K562 (cell line): ENCODE results near the gene CBR4. TPM values are rescaled to one million over a fixed set of nuclear protein-coding genes. Genes with fewer than 3 reads are reported as not detected.
A peak's percentile ranks its signal among the peaks of the same experiment; 100 is the strongest.

Experiments used
- ARID1B ChIP-seq: fragments of 450-650 bp; IDR thresholded peaks from 2 replicates; pipeline ENCODE4 v1.6.1; 2016; ENCODE audit warnings: antibody characterized with exemption, mild to moderate bottlenecking, inconsistent platforms
- EP400 ChIP-seq: fragments of 450-650 bp; IDR thresholded peaks from 2 replicates; pipeline ENCODE4 v1.6.1; 2017; ENCODE audit warnings: antibody characterized with exemption, mild to moderate bottlenecking, moderate library complexity
- L3MBTL2 ChIP-seq: fragments of 450-650 bp; IDR thresholded peaks from 2 replicates; pipeline ENCODE4 v1.6.1; 2016; ENCODE audit warnings: mild to moderate bottlenecking, moderate library complexity
- LEF1 ChIP-seq: fragments of 450-650 bp; IDR thresholded peaks from 2 replicates; pipeline ENCODE4 v1.6.1; 2016; ENCODE audit warnings: mild to moderate bottlenecking
- MYC ChIP-seq, 2 experiments: fragments of 250-450 bp in 1 of 2; sonication (Bioruptor Pico) in 1 of 2; IDR thresholded peaks; 2 replicates each; pipeline versions ENCODE4 v1.5.1 to v1.6.1; 2012 to 2021; ENCODE audit warnings: low read depth in 2 of 2, borderline replicate concordance in 1 of 2, improper control_type of control experiment in 1 of 2, low read length in 1 of 2, mild to moderate bottlenecking in 1 of 2, moderate library complexity in 1 of 2
- TEAD4 ChIP-seq, 2 experiments: sonication (generic) in 1 of 2; formaldehyde crosslinking in 1 of 2; IDR thresholded peaks; 2 replicates each; pipeline versions ENCODE4 v1.6.1 to v1.8.0; 2012 to 2022; ENCODE audit warnings: borderline replicate concordance in 1 of 2, inconsistent platforms in 1 of 2, low read length in 1 of 2, mild to moderate bottlenecking in 1 of 2, missing genetic modification reagents in 1 of 2
- ZBTB1 ChIP-seq: sonication (generic); formaldehyde crosslinking; IDR thresholded peaks from 2 replicates; pipeline ENCODE4 v1.8.1; 2023; ENCODE audit warnings: missing genetic modification reagents, low read depth, mild to moderate bottlenecking, borderline replicate concordance
- polyA plus RNA-seq, 8 experiments: library from polyadenylated mRNA; depleted of rRNA in 4 of 8; stranded (reverse) in 5 of 8; unstranded in 3 of 8; fragments of >200 nt; fragmentation: Nextera tagmentation in 2 of 8; fragmentation: Illumina TruSeq in 1 of 8; extraction: Ambion mirVana in 2 of 8; extraction: Trizol in 1 of 8; gene quantifications; 2 replicates each; pipeline versions ENCODE4 v1.2.1 to v1.2.3, GENCODE V29; 2011 to 2014; ENCODE audit warnings: inconsistent platforms in 1 of 8, missing spikeins in 1 of 8
- total RNA-seq, 7 experiments: library from RNA; depleted of rRNA in 6 of 7; stranded (reverse); fragments of >200 nt in 6 of 7; fragmentation: Illumina TruSeq in 2 of 7; extraction: Trizol in 2 of 7; gene quantifications; 2 replicates each; pipeline versions ENCODE4 v1.2.1 to v1.2.3, GENCODE V29; 2011 to 2021; ENCODE audit warnings: low replicate concordance in 1 of 7
- TF ChIP-seq, protein P1 (sequence below): fragments of 450-650 bp; IDR thresholded peaks from 2 replicates; pipeline ENCODE4 v1.6.1; 2017; ENCODE audit warnings: antibody characterized with exemption, mild to moderate bottlenecking

Gene CBR4
- total and polyA plus RNA-seq, 9 of the 15 experiments (the other 6 are each of a cell fraction or from before 2014, with no cell fraction given), result 12.1 to 26.4 (median 18.6) TPM

- TF ChIP-seq MYC (IDR thresholded peaks at IDR 0.05; ENCODE audit: low read depth, low read length) (peak; percentile 78), MYC (CRISPR knock-in tag; IDR thresholded peaks at IDR 0.05; ENCODE audit: borderline replicate concordance, low read depth) (no peak), ZBTB1 (CRISPR knock-in tag) (no peak), EP400 (peak; percentile 26; the same call in 1 of the 2 replicates), L3MBTL2 (peak; percentile 64), TEAD4 (IDR thresholded peaks at IDR 0.05; ENCODE audit: low read length) (0 out of 2 replicates have a peak, but pooled peaks have one; percentile 21), TEAD4 (CRISPR knock-in tag; IDR thresholded peaks at IDR 0.05; ENCODE audit: borderline replicate concordance) (no peak), ARID1B (peak; percentile 36), LEF1 (no peak)
- TF ChIP-seq, protein P1, sequence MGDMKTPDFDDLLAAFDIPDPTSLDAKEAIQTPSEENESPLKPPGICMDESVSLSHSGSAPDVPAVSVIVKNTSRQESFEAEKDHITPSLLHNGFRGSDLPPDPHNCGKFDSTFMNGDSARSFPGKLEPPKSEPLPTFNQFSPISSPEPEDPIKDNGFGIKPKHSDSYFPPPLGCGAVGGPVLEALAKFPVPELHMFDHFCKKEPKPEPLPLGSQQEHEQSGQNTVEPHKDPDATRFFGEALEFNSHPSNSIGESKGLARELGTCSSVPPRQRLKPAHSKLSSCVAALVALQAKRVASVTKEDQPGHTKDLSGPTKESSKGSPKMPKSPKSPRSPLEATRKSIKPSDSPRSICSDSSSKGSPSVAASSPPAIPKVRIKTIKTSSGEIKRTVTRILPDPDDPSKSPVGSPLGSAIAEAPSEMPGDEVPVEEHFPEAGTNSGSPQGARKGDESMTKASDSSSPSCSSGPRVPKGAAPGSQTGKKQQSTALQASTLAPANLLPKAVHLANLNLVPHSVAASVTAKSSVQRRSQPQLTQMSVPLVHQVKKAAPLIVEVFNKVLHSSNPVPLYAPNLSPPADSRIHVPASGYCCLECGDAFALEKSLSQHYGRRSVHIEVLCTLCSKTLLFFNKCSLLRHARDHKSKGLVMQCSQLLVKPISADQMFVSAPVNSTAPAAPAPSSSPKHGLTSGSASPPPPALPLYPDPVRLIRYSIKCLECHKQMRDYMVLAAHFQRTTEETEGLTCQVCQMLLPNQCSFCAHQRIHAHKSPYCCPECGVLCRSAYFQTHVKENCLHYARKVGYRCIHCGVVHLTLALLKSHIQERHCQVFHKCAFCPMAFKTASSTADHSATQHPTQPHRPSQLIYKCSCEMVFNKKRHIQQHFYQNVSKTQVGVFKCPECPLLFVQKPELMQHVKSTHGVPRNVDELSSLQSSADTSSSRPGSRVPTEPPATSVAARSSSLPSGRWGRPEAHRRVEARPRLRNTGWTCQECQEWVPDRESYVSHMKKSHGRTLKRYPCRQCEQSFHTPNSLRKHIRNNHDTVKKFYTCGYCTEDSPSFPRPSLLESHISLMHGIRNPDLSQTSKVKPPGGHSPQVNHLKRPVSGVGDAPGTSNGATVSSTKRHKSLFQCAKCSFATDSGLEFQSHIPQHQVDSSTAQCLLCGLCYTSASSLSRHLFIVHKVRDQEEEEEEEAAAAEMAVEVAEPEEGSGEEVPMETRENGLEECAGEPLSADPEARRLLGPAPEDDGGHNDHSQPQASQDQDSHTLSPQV, result 0 out of 2 replicates have a peak, but pooled peaks have one; percentile 19
Observed at GRCh38 chr4:169013396-169013795, 3.3 kb upstream of the CBR4 start (continued).
